Activated CD4-positive, alpha-beta T cell treated with anti-CD3 and anti-CD28 coated beads for 36 hours (primary cell): ENCODE measurements around the gene KIAA0930. TPM values are rescaled to one million over a fixed set of nuclear protein-coding genes. Genes with fewer than 3 reads are reported as not detected.

Experiments
- ATAC-seq: fragments of 200-7000 bp; cut with Tn5 transposase; one replicate; pipeline ENCODE4 v1.10.0; 2021; ENCODE audit warnings: mild to moderate bottlenecking, moderate library complexity
- CTCF ChIA-PET: fragments of 350-600 bp; sonication (Branson Sonifier 250); formaldehyde crosslinking; loops from one replicate; lab custom pipeline; 2021; ENCODE audit warnings: antibody characterized with exemption; lab: Charles Lee
- POLR2A ChIA-PET: fragments of 350-600 bp; sonication (Branson Sonifier 250); formaldehyde crosslinking; loops from one replicate; lab custom pipeline; 2021; ENCODE audit warnings: antibody characterized with exemption, inconsistent platforms; lab: Charles Lee
- DNase-seq: peaks from one replicate; pipeline ENCODE4 v3.0.0-alpha.2; 2020
- H3K27ac Mint-ChIP-seq: one replicate; pipeline ENCODE4 v1.8.0; 2021; ENCODE audit warnings: mixed read lengths
- H3K27me3 Mint-ChIP-seq: one replicate; pipeline ENCODE4 v1.8.0; 2021; ENCODE audit warnings: mixed read lengths
- H3K36me3 Mint-ChIP-seq: one replicate; pipeline ENCODE4 v1.8.0; 2021; ENCODE audit warnings: low read depth, mixed read lengths
- H3K4me1 Mint-ChIP-seq: one replicate; pipeline ENCODE4 v1.8.0; 2021; ENCODE audit warnings: mixed read lengths
- H3K4me3 Mint-ChIP-seq: one replicate; pipeline ENCODE4 v1.8.0; 2021; ENCODE audit warnings: mild to moderate bottlenecking, moderate library complexity, mixed read lengths
- H3K9me3 Mint-ChIP-seq: one replicate; pipeline ENCODE4 v1.8.0; 2021; ENCODE audit warnings: low read depth, mixed read lengths
- intact Hi-C, 2 experiments: fragments of 100-400 bp; cut with DNase I in 1 of 2; cut with micrococcal nuclease in 1 of 2; formaldehyde crosslinking; loops; one replicate each; pipeline versions ENCODE4 v1.14.2 to v1.15.1; 2022 to 2024; cut with DNase I, micrococcal nuclease
- microRNA-seq: library from miRNA; unstranded; fragments of <30 nt; microRNA quantifications from one replicate; pipeline ENCODE4 v1.2.0, GENCODE V29; 2021; ENCODE audit warnings: borderline replicate concordance
- total RNA-seq, 2 experiments: library from RNA; stranded (reverse); gene quantifications; one replicate each; pipeline ENCODE4 v1.2.3, GENCODE V29; 2021

Gene KIAA0930
- total RNA-seq, 2 experiments from 2014 or later = 24.8 to 29.6 TPM

GRCh38 chr22:45144916-45145315 lies 95.8 kb downstream of the KIAA0930 start:
- Mint-ChIP-seq H3K36me3 (peaks cover 13% of the 10 kb centered on the region), H3K27ac (no peak overlapping the region), H3K27me3 (no peaks in the 10 kb centered on the region), H3K9me3 (peaks cover 2% of the 10 kb centered on the region), H3K4me1 (no peaks in the 10 kb centered on the region), H3K4me3 (no peak overlapping the region)
- DNase-seq (no peak), ATAC-seq (no peak)
- POLR2A ChIA-PET = no interaction called here
- CTCF ChIA-PET = interaction anchor here (1.7 kb wide), 1 partner anchor 19 kb away, joined by 4 read pairs; the partner anchor contains the start of gene NUP50
- intact Hi-C loops = no loop called here

- ChIA-PET POLR2A (no interaction called here), CTCF (interaction anchor here (0.6 to 1.6 kb wide), 3 partner anchors 13 to 472 kb away, joined by 3 to 4 read pairs (median 4); no protein-coding TSS in a partner anchor)
- intact Hi-C loops = no loop called here
- Mint-ChIP-seq H3K4me1 (no peaks in the 10 kb centered on the region), H3K27me3 (no peaks in the 10 kb centered on the region), H3K4me3 (no peak overlapping the region), H3K9me3 (peaks cover 2% of the 10 kb centered on the region), H3K27ac (peak overlapping the region; percentile 15), H3K36me3 (peaks cover 16% of the 10 kb centered on the region)
- ATAC-seq (no peak), DNase-seq (no peak)
Observed at GRCh38 chr22:45142376-45142775, 98.3 kb downstream of the KIAA0930 start.

Small RNAs within 50 kb of the gene (microRNA-seq; reads per million reads assigned to microRNA genes)
- 12.0 reads per million, percentile 34 among the genes with 10 or more reads in this experiment for gene MIR1249

Other genes with a start within 250 kb of the KIAA0930 start
- gene PHF21B, start 230.9 kb downstream of the KIAA0930 start, total RNA-seq = not detected
- 100 to 1,000 TPM; 136 to 141 TPM for gene NUP50, start 77.0 kb downstream of the KIAA0930 start, total RNA-seq
- gene UPK3A, start 44.1 kb upstream of the KIAA0930 start, total RNA-seq = not detected
- gene FAM118A, start 69.0 kb upstream of the KIAA0930 start, total RNA-seq = 10 to 100 TPM; 25.5 to 29.0 TPM
- under 1 TPM; 0.62 to 0.67 TPM for gene SMC1B, start 172.7 kb upstream of the KIAA0930 start, total RNA-seq
- 1 to 10 TPM; 6.3 to 7.8 TPM for gene RIBC2, start 172.8 kb upstream of the KIAA0930 start, total RNA-seq